C1 segment of cervical spinal cord (tissue), 14 donors: ENCODE measurements around the gene CTDSPL2.
"Not testable (repeated sequence)": the region's sequence is repeated elsewhere in the genome, so short reads cannot be mapped to it uniquely, and the experiment has no call there.

Experiments
- DNase-seq, 14 donors: peaks; one replicate each; lab custom pipeline; 2025; lab: John Stamatoyannopoulos, UW

The CTDSPL2 gene

DNA sequence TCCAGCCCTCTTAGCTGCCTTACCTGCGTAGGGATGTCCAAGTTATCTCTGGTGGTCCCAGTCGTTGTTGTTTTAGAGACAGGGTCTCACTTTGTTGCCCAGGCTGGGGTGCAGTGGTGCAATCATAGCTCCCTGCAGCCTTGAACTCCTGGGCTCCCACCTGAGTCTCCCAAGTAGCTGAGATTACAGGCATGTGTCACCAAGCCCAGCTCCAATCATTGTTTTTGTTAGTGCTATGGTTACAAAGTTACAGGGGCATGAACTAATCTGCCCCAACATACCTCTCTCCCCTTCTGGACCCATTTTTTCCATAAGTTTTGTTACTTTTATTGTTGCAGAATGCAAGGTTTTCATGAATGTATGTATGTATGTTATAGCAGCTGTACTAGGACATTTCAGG, 54.7 kb downstream of the CTDSPL2 start:
- DNase-seq, result no peak

DNA sequence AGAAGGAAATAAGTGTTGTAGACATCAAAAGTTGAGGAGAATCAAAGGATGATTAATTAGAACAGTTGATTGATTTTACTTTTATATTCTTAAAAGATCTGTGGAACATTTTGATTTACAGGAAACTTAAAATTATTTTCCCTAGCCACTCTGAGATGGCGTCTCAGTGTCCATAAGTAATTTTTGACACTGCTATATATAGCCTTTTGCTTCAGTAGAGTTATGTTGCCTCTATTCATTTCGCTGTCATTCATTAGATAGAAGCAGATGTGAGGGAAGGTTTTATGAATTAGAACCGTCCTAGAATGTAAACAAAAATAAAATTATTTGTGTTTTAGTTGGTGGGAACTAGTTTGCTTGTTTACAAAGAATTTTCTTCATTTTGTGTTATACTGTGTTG, 58.5 kb downstream of the CTDSPL2 start:
- DNase-seq, result no peak

DNA sequence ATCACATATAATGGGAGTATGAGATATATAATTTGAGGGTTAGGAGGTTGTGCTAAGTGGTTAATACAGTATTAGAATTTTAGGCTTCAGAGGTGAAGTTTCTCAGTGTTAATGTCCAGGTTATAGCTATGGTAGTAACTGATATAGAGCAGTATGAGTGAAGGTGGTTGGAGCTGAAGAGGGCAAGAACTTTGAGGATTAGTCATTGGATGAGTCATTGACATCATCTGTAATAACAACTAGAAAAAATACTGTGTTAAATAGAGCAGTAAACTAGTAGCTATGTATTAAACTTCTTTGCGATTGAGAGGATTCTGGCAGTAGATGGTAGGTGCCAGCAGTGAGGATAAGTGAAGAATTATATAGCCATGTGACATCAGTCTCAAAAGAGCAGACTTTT, 62.0 kb downstream of the CTDSPL2 start:
- DNase-seq, result no peak

DNA sequence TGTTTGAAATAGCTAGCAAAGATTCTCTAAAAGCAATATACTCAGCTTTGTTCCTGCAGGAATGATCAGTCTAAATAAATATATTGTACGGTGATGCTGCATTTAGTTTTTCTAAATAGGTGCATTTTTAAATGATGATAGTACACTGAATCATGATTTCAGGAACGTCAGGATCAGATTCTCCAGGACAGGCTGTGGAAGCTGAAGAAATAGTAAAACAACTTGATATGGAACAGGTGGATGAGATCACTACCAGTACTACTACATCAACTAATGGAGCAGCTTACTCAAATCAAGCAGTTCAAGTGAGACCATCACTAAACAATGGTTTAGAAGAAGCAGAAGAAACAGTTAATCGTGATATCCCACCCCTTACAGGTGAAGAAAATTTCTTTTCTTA, 63.2 kb downstream of the CTDSPL2 start:
- DNase-seq, result no peak

DNA sequence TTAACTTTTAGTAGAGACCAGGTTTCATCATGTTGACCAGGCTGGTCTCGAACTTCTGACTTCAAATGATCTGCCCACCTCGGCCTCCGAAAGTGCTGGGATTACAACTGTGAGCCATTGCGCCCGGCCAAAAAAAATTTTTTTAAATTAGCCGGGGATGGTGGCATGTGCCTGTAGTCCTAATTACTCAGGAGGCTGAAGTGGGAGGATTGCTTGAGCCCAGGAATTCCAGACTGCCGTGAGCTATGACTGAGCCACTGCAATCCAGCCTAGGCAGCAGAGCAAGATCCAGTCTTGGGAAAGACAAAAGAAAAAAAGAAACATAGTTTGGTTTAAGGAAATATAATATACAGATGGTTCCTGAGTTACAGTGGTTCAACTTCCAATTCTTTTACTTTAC, 64.6 kb downstream of the CTDSPL2 start:
- no peak for DNase-seq

DNA sequence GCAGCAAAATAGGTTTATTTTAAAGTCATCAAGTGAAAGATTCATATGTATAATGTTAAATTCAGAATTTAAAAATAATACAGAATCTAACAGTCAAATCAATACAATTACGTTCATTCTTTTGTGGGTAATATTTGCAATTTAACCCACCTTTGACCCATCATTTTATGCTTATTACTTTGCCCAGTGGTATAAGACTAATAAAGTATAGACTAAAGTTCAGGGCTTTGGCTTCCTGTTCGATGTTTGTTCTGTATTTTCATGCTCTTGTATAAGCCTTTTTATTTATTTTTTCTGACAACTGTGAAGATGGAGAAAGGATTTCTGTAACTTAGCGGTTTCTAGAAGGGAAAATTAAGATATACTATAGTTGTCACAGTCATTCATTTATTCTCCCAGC, 65.2 kb downstream of the CTDSPL2 start:
- DNase-seq, result no peak

DNA sequence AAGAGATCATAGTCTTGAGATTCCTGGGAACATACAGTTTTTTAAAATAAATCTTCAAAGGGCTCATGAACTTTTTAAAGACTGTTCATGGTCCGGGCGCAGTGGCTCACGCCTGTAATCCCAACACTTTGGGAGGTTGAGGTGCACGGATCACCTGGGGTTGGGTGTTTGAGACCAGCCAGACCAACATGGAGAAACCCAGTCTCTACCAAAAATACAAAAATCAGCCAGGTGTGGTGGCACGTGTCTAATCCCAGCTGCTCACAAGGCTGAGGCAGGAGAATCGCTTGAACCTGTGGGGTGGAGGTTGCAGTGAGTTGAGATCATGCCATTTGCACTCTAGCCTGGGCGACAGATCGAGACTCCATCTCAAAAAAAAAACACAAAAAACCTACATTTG, 68.1 kb downstream of the CTDSPL2 start:
- no peak for DNase-seq

DNA sequence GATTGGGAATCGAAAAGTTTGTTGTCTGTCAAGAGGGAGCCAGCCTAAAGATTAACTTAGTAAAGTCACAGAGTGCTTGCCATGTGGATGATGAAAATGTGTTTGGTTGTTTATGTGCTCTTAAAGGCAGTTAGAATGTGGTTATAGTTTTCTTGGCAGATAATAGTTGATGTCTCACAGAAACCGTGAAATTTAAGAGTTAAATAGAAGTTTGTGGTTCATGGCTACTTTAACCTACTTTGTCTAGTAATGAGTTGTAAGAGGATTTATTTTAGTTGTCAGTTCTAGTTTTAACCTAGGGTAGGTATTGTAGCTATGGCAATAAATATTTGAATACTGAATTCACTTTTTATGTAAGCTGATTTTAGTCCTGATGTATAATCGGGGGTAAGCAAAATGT, 73.1 kb downstream of the CTDSPL2 start:
- DNase-seq, result no peak

DNA sequence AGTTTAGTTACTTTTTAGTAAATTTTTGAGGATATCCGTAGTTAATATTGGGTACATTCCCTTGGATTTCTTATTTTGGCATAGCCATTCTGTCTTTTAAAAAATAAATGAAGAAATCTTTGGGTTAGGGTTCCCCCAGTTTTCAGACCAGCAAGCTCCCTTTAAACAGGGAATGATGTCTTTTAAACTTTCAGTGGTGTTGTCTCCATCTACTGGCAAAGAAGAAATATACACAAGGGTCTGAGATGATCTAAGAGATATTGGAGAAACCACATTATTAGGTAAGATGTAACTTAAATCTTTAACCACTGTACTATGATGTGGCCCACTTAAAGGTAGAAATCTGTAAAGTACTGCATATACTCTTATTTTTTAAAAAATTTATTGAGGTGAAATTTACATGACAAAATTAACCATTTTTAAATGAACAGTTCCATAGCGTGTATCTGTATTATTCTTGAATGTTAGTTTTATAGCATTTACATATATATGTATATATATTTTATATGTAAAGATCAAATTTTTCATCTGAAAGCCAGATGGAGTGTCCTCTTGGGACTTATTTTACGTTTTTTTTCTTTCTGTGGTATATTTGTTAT, 74.4 kb downstream of the CTDSPL2 start:
- peak in 1 of 14 donors; percentile 24 for DNase-seq

DNA sequence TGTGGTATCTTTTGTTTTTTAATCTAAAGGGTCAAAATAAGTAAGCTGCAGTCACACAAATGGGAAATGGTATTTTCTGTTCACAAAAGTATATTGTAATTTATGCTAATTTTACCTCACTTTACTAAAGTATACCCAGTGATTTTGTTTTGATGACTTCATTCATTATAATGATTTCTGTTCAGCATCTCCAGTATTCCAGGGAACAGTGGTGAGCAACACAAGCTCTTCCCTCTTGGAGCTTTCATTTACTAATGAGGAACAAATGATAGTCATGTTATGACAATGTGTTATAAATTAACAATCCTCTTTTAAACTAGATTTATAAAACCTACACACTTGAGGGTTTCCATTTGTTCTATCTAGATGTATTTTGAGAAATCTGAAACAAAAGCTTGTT, 89.0 kb downstream of the CTDSPL2 start:
- DNase-seq, result no peak

DNA sequence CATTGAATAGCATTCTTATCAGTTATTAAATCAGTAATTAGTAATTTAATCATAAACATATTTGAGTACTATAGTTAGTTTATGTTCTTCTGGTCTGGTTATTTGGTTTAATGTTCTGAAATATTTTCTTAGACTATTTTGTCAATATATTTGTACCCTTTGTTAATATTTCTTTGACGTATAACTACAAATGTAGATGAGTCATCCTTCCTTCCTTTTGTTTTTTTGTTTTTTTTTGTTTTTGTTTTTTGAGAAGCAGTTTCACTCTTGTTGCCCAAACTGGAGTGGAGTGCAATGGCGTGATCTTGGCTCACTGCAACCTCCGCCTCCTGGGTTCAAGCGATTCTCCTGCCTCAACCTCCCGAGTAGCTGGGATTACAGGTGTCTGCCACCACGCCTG, 92.1 kb downstream of the CTDSPL2 start:
- DNase-seq, result no peak

DNA sequence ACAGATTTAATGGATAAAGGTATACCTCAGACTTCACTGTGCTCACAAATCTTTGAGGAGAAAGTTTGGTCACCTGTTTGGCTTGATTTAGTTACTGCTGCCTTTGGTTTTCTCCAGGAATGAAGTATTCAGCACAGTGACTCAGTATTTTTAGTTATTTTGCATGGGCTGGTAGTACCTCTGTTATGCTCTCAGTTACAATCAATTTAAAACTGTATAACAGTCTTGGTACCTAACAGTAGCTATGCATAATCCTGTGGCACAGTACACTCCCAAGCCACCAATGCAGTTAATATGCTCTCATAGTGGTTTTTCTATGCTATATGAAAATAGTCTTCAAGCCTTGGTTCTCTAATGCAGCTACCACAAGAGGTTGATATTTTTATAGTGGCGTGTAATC, 97.6 kb downstream of the CTDSPL2 start:
- no peak for DNase-seq

DNA sequence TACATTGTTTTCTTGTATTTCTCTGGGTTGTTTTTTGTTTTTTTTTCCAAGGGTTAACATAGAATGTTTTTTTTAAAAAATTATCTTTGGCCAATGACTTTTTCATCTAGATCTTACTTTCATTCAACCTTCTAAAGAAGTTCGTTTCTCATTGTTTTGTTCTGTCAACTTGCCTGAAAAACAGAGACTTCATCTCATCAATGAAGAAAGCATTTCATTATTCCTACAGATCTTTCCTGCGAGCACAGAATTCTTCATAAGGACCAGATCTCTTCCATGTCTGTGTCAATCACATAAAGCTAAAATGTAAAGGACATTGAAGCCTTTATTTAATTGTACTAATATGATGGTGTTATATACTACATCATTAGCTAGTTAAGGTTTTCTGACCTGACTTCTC, 99.8 kb downstream of the CTDSPL2 start:
- no peak for DNase-seq

DNA sequence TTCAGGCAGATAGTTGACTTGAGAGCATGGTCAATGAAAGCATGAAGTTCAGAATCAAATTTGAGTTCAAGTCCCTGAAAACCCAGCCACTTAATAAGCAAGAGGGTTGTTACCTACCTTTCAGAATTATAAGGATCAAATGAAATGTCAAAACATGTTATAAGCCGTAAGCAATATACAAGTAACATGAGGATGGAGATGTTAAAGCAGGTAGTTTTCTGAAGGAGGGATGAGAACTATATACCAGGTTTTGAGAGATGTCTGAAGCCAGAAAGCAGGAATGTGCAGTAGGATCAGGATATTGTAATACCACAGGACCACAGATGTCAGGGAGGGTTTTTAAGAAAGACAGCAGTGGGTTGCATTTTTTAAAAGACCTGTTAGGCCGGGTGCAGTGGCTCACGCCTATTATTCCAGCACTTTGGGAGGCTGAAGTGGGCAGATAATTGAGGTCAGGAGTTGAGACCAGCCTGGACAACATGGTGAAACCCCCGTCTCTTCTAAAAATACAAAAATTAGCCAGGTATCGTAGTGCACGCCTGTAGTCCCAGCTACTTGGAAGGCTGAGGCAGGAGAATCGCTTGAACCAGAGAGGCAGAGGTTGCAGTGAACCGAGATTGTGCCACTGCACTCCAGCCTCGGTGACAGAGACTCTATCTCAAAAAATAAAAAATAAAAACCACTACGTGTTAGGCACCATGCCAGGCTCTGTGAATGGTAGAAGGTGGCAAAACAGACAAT, 102.6 kb downstream of the CTDSPL2 start:
- DNase-seq, result no peak

DNA sequence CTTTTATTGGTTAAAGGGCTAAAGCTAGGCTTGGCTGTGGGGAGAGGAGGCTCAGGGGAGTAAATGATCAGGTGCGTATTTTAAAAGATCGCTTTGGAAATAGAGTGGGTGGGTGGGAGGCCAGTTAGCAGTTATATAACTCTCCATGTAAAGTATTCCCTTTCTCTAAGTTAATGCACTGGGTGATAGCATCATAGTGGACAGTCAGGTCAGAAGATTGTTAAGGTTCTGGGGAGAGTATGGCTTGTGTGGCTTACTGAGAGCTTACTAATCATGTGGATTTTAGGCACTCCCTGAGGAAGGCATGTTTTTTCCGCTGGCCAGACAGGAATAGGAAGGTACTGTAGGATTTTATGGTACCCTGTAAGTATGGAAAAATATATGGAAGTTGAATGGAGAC, 103.2 kb downstream of the CTDSPL2 start:
- DNase-seq, result no peak

DNA sequence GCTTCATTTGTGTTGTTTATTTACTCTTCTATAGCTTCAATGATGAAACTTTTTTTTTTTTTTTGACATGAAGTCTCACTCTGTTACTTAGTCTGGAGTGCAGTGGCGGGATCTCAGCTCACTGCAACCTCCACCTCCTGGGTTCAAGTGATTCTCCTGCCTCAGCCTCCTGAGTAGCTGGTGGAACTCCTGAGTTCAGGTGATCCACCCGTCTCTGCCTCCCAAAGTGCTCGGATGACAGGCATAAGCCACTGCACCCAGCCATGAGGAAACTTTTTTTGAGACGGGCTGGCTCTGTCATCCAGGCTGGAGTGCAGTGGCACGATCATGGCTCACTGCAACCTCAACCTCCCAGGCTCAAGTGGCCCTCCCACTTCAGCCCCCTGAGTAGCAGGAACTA, 104.8 kb downstream of the CTDSPL2 start:
- DNase-seq, result not testable (repeated sequence)

DNA sequence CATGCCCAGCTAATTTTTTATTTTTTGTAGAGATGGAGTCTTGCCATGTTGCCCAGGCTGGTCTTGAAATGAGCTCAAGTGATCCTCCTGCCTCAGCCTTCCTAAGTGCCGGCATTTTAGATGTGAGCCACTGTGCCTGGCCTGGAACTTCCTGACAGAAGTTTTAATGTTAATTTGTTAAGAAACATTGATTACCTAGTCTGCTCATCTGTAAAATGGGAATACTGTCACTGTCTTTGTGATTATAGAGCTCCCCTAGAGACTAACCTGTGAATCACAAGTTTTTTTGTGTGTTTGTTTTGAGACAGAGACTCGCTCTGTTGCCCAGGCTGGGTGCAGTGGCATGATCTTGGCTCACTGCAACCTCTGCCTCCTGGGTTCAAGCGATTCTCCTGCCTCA, 105.3 kb downstream of the CTDSPL2 start:
- no peak for DNase-seq

DNA sequence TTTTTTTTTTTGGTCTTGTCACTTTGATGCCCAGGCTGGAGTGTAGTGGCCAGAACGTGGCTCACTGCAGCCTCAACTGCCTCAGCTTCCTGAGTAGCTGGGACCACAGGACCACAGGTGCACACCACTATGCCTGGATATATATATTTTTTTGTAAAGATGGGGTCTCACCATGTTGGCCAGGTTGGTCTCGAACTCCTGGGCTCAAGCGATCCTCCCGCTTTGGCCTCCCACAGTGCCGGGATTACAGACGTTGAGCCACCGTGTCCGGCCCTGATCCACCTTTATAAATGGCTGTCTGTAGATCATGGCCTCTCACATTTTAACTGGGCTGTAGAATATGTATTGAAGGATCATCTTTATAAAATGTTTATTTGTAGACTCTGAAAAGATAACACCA, 107.7 kb downstream of the CTDSPL2 start:
- no peak for DNase-seq

DNA sequence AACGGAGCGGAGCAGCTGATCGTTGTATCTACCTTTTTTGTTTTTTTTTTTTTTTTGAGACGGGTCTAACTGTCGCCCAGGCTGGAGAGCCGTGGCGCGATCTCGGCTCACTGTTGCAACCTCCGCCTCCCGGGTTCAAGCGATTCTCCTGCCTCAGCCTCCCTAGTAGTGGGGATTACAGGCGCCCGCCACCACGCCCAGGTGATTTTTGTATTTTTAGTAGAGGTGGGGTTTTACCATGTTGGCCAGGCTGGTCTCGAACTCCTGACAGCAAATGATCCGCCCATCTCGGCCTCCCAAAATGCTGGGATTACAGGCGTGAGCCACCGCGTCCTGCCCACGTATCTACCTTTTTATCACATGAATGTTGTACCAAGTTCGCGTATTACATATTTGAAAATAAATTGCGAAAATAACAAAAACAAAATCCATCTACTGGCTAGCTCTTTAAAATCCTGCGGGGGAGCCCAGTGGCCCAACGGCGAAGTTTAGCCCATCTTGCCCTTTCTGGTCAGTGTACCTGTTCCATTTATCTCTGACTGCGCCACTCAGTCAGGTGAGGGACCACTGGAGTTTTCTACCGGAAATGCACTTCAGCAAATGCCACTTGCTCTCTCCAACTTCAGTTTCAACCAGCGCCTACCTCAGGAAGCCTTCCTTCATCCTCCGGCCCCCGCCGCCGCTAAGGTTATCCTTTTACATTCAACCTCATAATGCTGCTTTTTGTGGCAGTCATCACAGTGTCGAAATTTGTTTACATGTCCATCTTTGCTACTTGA, 108.3 kb downstream of the CTDSPL2 start:
- peak in 5 of 14 donors; percentile 28 to 56 (median 42) for DNase-seq

DNA sequence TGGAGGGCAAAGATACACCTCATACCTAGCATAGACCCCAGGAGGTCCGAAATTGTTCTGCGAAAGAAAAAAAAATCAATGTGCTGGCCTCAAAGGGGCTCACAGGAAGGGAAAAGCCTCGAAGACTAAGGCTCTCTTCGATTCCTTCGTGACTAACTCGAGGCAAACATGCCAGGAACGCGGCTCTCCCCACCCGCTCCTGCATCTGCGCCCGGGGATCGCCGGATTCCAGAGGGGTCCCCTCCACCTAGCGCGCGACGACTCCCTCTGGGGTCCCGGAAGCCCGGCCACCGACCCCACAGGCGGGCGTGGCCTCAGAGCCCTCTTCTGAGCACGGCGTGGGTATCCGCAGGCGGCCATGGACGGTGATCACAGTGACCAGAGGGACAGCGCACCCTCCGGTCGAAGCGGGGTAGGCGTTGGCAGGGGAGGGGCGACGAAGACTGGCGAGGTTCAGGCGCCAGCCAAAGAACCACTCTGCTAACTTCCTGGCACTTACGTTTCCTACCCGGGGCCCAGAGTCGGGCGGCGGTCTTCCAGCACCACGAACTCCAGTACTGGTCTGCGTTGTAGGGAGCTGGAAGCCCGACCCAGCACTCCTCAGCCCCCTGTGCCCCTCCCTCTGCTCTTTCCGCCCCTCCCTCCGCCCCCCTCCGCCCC, 109.0 kb downstream of the CTDSPL2 start:
- peak in 12 of 14 donors; percentile 55 to 98 (median 93) for DNase-seq

DNA sequence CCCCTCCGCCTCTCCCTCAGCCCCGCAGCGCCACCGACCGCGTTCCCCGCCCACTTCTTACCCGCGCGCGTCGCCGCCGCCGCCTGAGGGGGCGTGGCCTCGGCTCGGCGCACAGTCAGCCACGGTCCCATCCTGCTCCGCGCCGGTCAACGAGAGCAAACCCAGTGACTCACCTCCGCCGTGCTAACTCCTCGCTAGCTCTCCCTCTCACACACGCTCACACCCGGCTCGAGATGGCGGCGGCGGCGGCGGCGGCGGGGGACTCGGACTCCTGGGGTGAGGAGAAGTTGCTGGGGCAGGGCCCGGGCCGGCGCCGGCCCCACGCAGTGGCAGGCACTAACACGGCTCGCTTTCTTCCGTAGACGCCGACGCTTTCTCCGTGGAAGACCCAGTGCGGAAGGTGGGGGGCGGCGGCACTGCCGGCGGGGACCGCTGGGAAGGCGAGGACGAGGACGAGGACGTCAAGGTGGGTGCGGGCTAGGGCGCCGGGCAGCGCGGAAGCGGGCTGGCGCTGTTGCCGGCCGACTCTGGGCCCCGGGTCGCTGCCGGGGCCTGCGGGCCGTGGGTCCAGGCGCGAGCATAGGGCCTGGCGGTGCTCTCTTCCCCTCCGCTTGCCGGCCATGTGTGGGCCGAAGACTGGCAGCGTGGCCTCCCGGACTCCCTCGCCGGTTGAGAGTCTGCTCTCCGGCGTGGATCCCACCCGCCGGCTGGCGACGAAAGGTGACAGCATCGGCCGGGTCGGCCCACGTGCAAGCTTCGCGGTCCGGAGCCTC, 109.7 kb downstream of the CTDSPL2 start, which contains the start of gene EIF3J:
Gene EIF3J, plus strand, starts transcription at position 186 of the 773 bp plus-strand sequence. Its CDS starts 48 bp downstream, at position 234.
- DNase-seq, result peak in 12 of 14 donors; percentile 55 to 98 (median 94)
